ENCODE data around the gene OR4Q3.
"Not testable (repeated sequence)": the region's sequence is repeated elsewhere in the genome, so short reads cannot be mapped to it uniquely, and the experiment has no call there.

DNA sequence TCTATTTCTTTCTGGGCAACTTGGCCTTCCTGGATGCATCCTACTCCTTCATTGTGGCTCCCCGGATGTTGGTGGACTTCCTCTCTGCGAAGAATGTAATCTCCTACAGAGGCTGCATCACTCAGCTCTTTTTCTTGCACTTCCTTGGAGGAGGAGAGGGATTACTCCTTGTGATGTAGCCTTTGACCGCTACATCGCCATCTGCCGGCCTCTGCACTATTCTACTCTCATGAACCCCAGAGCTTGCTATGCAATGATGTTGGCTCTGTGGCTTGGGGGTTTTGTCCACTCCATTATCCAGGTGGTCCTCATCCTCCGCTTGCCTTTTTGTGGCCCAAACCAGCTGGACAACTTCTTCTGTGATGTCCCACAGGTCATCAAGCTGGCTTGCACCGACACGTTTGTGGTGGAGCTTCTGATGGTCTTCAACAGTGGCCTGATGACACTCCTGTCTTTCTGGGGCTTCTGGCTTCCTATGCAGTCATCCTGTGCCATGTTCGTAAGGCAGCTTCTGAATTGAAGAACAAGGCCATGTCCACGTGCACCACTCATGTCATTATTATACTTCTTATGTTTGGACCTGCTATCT, 53.2 kb downstream of the OR4Q3 start:
- TF ChIP-seq, protein P1, sequence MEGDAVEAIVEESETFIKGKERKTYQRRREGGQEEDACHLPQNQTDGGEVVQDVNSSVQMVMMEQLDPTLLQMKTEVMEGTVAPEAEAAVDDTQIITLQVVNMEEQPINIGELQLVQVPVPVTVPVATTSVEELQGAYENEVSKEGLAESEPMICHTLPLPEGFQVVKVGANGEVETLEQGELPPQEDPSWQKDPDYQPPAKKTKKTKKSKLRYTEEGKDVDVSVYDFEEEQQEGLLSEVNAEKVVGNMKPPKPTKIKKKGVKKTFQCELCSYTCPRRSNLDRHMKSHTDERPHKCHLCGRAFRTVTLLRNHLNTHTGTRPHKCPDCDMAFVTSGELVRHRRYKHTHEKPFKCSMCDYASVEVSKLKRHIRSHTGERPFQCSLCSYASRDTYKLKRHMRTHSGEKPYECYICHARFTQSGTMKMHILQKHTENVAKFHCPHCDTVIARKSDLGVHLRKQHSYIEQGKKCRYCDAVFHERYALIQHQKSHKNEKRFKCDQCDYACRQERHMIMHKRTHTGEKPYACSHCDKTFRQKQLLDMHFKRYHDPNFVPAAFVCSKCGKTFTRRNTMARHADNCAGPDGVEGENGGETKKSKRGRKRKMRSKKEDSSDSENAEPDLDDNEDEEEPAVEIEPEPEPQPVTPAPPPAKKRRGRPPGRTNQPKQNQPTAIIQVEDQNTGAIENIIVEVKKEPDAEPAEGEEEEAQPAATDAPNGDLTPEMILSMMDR (IDR thresholded peaks at IDR 0.05): peak; percentile 47
- not testable (repeated sequence) for TF ChIP-seq SIN3A (IDR thresholded peaks at IDR 0.05; ENCODE audit: borderline replicate concordance, insufficient read depth, low read depth, low read length); POLR2AphosphoS5 (IDR thresholded peaks at IDR 0.05; ENCODE audit: low read depth, low read length); TCF7L2 (IDR thresholded peaks at IDR 0.05; ENCODE audit: low read depth, low read length)
- TF ChIP-seq, protein P2, sequence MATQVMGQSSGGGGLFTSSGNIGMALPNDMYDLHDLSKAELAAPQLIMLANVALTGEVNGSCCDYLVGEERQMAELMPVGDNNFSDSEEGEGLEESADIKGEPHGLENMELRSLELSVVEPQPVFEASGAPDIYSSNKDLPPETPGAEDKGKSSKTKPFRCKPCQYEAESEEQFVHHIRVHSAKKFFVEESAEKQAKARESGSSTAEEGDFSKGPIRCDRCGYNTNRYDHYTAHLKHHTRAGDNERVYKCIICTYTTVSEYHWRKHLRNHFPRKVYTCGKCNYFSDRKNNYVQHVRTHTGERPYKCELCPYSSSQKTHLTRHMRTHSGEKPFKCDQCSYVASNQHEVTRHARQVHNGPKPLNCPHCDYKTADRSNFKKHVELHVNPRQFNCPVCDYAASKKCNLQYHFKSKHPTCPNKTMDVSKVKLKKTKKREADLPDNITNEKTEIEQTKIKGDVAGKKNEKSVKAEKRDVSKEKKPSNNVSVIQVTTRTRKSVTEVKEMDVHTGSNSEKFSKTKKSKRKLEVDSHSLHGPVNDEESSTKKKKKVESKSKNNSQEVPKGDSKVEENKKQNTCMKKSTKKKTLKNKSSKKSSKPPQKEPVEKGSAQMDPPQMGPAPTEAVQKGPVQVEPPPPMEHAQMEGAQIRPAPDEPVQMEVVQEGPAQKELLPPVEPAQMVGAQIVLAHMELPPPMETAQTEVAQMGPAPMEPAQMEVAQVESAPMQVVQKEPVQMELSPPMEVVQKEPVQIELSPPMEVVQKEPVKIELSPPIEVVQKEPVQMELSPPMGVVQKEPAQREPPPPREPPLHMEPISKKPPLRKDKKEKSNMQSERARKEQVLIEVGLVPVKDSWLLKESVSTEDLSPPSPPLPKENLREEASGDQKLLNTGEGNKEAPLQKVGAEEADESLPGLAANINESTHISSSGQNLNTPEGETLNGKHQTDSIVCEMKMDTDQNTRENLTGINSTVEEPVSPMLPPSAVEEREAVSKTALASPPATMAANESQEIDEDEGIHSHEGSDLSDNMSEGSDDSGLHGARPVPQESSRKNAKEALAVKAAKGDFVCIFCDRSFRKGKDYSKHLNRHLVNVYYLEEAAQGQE (IDR thresholded peaks at IDR 0.05; ENCODE audit: insufficient read depth in 1 of 2, low read depth in 2 of 2, low read length in 1 of 2): not testable (repeated sequence)
